IMR-90 (cell line): ENCODE results near the gene BARD1.

Source experiments
- CEBPB ChIP-seq: IDR thresholded peaks from 2 replicates; pipeline ENCODE4 v1.6.1; 2012; ENCODE audit warnings: low read depth, low read length, improper control_type of control experiment
- CTCF ChIP-seq: conservative IDR thresholded peaks from 2 replicates; pipeline ENCODE4 v1.5.1; 2012; ENCODE audit warnings: mild to moderate bottlenecking, low read depth, low read length, improper control_type of control experiment
- FOS ChIP-seq: fragments of 150-350 bp; IDR thresholded peaks from 2 replicates; pipeline ENCODE4 v1.6.1; 2016; ENCODE audit warnings: low read depth, low read length
- MAZ ChIP-seq: IDR thresholded peaks from 2 replicates; pipeline ENCODE4 v1.6.1; 2012; ENCODE audit warnings: low read depth, mild to moderate bottlenecking, low read length, improper control_type of control experiment, moderate library complexity, borderline replicate concordance
- NFE2L2 ChIP-seq: fragments of 150-350 bp; IDR thresholded peaks from 2 replicates; pipeline ENCODE4 v1.6.1; 2016; ENCODE audit warnings: low read depth, mild to moderate bottlenecking, low read length
- POLR2A ChIP-seq: IDR thresholded peaks from 2 replicates; pipeline ENCODE4 v1.6.1; 2012; ENCODE audit warnings: mild to moderate bottlenecking, low read depth, low read length
- RAD21 ChIP-seq: IDR thresholded peaks from 2 replicates; pipeline ENCODE4 v1.6.1; 2012; ENCODE audit warnings: low read length, improper control_type of control experiment
- RCOR1 ChIP-seq: IDR thresholded peaks from 2 replicates; pipeline ENCODE4 v1.6.1; 2012; ENCODE audit warnings: mild to moderate bottlenecking, low read length, improper control_type of control experiment; ENCODE audit not compliant: insufficient replicate concordance
- USF2 ChIP-seq: fragments of 150-350 bp; IDR thresholded peaks from 2 replicates; pipeline ENCODE4 v1.6.1; 2017; ENCODE audit warnings: mild to moderate bottlenecking, antibody characterized with exemption, low read length, low read depth

GRCh38 chr2:214730800-214731407 is 78.6 kb downstream of the BARD1 start:
- TF ChIP-seq CTCF, result no peak
- TF ChIP-seq RCOR1, result no peak
- TF ChIP-seq USF2, result no peak
- no peak for TF ChIP-seq POLR2A
- no peak for TF ChIP-seq RAD21
- TF ChIP-seq NFE2L2, result no peak
- TF ChIP-seq CEBPB, result no peak
- no peak for TF ChIP-seq MAZ
- no peak for TF ChIP-seq FOS
